ENCODE measurements around the gene PYDC2. TPM values are rescaled to one million over a fixed set of nuclear protein-coding genes. Genes with fewer than 3 reads are reported as not detected.

The PYDC2 gene
- 0.68 TPM in 1 of 2 replicates, not detected in the other for total RNA-seq

GRCh38 chr3:191461113-191461595, at the start of gene PYDC2:
Gene PYDC2, plus strand, starts transcription at chr3:191461163. Its CDS starts 0 bp downstream, at chr3:191461163.

Other genes starting within 250 kb of the PYDC2 start
- 101 and 110 TPM in 2 replicates for gene CCDC50, start 131.8 kb upstream of the PYDC2 start, total RNA-seq
- 0.66 and 0.68 TPM in 2 replicates for gene UTS2B, start 130.6 kb upstream of the PYDC2 start, total RNA-seq